GM19043 (cell line): Measurements from ENCODE around the gene COX8A.

Source experiments
- ATAC-seq: cut with Tn5 transposase; IDR thresholded peaks from one replicate; pipeline ENCODE4 v1.9.1; 2021; ENCODE audit warnings: low read depth; ENCODE audit not compliant: unreplicated experiment

Gene COX8A

GRCh38 chr11:64018310-64018709 is 43.9 kb downstream of the COX8A start:
- ATAC-seq: no peak

- ATAC-seq: no peak
These were observed 45.0 kb downstream of the COX8A start for GRCh38 chr11:64019106-64020037.

GRCh38 chr11:64020976-64021756 is 46.7 kb downstream of the COX8A start:
- no peak for ATAC-seq

- no peak for ATAC-seq
These were observed 47.3 kb downstream of the COX8A start for GRCh38 chr11:64021757-64022093.

GRCh38 chr11:64022125-64022784 is 47.8 kb downstream of the COX8A start:
- ATAC-seq: no peak

GRCh38 chr11:64023712-64024710 is 49.6 kb downstream of the COX8A start:
- no peak for ATAC-seq

GRCh38 chr11:64025205-64025604 is 50.8 kb downstream of the COX8A start:
- no peak for ATAC-seq
